ENCODE data around the gene ARHGEF9. TPM values are rescaled to one million over a fixed set of nuclear protein-coding genes. Genes with fewer than 3 reads are reported as not detected.

The ARHGEF9 gene
- total and polyA plus RNA-seq, 8 donors, result 7.6 to 103 (median 12.5) TPM

DNA sequence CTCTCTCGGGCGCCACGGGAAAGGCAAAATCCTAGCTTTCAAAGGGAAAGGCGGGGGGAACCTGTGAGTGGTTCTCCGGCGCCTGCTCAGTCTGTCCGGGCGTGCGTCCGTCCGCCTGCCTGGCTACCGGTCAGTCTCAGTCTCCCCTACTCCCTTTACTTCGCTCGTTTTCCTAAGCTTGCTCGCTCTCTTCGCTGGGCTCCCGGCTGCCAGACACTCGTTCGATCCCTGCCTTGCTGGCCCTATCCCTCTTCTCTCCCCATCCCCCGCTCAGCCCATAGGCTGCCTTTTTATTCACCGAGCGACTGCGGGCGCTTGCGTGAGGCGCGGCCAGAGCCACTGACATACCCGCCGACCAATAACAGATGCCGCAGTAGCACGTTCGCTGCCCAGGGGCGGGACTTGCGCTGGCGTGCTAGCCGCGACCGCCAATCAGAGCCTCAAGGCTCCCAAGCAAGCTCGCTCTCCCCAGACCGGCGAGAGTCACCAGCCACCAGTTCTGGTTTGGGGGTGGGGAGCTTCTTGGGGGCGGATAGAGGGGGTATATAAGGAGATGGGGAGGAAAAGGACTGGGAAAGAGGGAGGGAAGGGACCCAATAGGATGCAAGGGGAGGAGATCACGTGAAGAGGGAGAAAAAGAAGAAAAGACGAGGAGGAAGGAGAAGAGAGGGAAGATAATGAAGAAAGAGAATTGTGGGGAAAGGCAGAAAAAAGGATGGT lies 30.0 kb downstream of the ARHGEF9 start:
- Histone ChIP-seq H3K27ac (peak overlapping the region; percentile 89 to 95 (median 92)), H3K4me3 (peak overlapping the region; percentile 52 to 64 (median 56)), H3K4me1 (peaks cover 0 to 21% (median 14%) of the 10 kb centered on the region in 4 donors), H3K27me3 (no peaks in the 10 kb centered on the region), H3K36me3 (no peaks in the 10 kb centered on the region), H3K9me3 (no peaks in the 10 kb centered on the region)
- TF ChIP-seq POLR2AphosphoS5 (IDR thresholded peaks at IDR 0.05) (peak; percentile 18 to 81 (median 81)), POLR2A (IDR thresholded peaks at IDR 0.05) (peak in 2 of 4 donors; percentile 37 to 59), EP300 (IDR thresholded peaks at IDR 0.05) (no peak)
- TF ChIP-seq, protein P1, sequence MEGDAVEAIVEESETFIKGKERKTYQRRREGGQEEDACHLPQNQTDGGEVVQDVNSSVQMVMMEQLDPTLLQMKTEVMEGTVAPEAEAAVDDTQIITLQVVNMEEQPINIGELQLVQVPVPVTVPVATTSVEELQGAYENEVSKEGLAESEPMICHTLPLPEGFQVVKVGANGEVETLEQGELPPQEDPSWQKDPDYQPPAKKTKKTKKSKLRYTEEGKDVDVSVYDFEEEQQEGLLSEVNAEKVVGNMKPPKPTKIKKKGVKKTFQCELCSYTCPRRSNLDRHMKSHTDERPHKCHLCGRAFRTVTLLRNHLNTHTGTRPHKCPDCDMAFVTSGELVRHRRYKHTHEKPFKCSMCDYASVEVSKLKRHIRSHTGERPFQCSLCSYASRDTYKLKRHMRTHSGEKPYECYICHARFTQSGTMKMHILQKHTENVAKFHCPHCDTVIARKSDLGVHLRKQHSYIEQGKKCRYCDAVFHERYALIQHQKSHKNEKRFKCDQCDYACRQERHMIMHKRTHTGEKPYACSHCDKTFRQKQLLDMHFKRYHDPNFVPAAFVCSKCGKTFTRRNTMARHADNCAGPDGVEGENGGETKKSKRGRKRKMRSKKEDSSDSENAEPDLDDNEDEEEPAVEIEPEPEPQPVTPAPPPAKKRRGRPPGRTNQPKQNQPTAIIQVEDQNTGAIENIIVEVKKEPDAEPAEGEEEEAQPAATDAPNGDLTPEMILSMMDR (IDR thresholded peaks at IDR 0.05), result no peak
- intact Hi-C loops (cut with DNase I; ENCODE audit: low total_unique reads), result no loop called here
- 0 to 34% (median 4%) methylated on average over 35 to 44 of the region's 44 CpGs for WGBS, 5 donors
- peak; percentile 92 to 97 for DNase-seq

DNA sequence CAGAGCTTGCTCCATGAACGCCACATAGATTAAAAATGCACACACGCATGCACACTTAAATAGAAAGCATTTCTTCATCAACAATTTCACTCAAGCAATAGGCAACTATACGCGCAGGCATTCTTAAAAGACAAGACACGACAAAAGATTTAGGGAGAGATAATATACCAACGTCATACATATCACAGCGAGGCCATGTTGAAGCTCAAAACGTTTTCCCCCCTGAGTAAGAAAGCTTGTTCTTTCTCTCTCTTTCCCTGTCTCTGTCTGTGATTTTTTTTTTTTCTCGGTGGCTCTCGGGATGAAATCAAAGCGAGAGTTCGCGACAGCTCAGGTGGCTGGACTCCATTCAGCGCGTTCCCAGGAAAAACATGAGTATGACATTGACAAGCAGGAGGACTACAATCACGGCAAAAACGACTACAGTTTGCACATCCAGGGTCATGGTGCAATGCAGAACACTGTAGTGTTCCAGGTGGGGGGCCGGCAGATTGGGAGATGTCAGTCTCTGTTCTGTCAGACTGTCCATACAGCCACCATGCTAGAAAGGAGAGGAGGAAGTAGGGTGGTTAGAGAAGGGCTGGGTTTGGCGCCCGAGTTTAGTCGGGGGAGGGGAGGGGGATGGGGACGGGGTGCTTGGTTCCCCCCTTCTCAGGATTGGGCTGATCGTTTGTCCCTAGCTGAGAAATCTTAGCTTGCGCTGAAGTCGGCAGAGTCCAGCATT lies 30.7 kb downstream of the ARHGEF9 start:
- TF ChIP-seq POLR2A (IDR thresholded peaks at IDR 0.05), result no peak
- TF ChIP-seq, protein P1 (IDR thresholded peaks at IDR 0.05), result no peak
- intact Hi-C loops (cut with DNase I; ENCODE audit: low total_unique reads), result no loop called here
- H3K36me3 ChIP-seq, result no peaks in the 10 kb centered on the region
- no peaks in the 10 kb centered on the region for H3K9me3 ChIP-seq
- H3K4me3 ChIP-seq, result peak overlapping the region; percentile 52 to 64 (median 56)
- H3K27me3 ChIP-seq, result no peaks in the 10 kb centered on the region
- H3K27ac ChIP-seq, result peak overlapping the region; percentile 89 to 95 (median 92)
- peaks cover 0 to 24% (median 14%) of the 10 kb centered on the region in 4 donors for H3K4me1 ChIP-seq
- 0 to 32% (median 6%) methylated on average over 23 to 25 of the region's 25 CpGs for WGBS, 5 donors
- DNase-seq, result no peak

DNA sequence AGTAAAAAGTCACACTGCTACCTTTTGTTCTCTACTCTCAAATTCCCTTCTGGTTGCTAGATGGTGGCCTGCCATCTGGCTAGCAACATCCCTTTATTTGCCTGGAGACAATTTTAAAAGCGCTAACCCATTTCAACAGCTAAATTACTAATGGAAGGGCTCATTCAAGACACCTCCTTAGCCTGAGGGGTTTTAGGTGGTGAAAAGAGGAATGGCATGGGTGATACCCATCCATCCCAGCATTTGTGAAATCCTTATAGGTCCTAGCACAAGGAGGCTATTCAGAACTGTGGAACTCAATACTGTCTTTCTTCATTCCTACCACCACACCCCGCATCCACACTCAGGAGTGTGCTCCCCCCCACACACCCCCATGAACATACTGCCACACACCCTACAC lies 33.5 kb downstream of the ARHGEF9 start:
- Histone ChIP-seq H3K9me3 (no peaks in the 10 kb centered on the region), H3K4me3 (no peak overlapping the region), H3K27ac (no peak overlapping the region), H3K36me3 (no peaks in the 10 kb centered on the region), H3K4me1 (peaks cover 0 to 39% (median 20%) of the 10 kb centered on the region in 4 donors), H3K27me3 (no peaks in the 10 kb centered on the region)
- DNase-seq, result no peak
- intact Hi-C loops (cut with DNase I; ENCODE audit: low total_unique reads), result no loop called here
- TF ChIP-seq POLR2AphosphoS5 (IDR thresholded peaks at IDR 0.05), result no peak
- TF ChIP-seq, protein P1 (IDR thresholded peaks at IDR 0.05), result no peak
- no peak for TF ChIP-seq POLR2A (IDR thresholded peaks at IDR 0.05)
- no peak for TF ChIP-seq EP300 (IDR thresholded peaks at IDR 0.05)
- 77 to 91% (median 85%) methylated on average over 2 of the region's 2 CpGs for WGBS, 5 donors

DNA sequence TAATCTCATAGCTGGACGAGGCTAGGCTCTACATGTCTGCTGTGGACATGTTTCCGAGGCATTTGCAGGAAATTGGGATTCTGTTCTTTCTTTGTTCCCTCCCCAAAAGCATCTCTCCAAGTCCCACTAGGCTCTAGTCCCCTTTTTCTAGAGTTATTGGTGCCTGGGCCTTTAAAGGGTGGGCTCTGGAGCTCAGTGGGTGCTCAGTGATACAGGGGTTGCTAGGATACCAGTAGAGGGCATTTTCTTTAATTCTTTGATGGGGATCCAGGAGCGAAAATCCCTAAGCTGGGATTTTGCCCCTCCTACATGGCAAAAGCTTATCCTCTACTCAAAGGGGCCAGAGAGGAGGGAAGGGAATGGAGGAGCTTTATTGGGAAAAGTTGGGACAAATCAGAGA lies 34.2 kb downstream of the ARHGEF9 start:
- peak overlapping the region in 1 of 5 donors; percentile 11 for H3K27ac ChIP-seq
- TF ChIP-seq EP300 (IDR thresholded peaks at IDR 0.05) (no peak), POLR2A (IDR thresholded peaks at IDR 0.05) (no peak), POLR2AphosphoS5 (IDR thresholded peaks at IDR 0.05) (no peak)
- TF ChIP-seq, protein P1 (IDR thresholded peaks at IDR 0.05), result no peak
- 56 to 71% (median 69%) methylated on average over 3 of the region's 3 CpGs for WGBS, 5 donors

More for the DNA sequence above, 34.2 kb downstream of the ARHGEF9 start:
- no peak overlapping the region for H3K4me3 ChIP-seq
- no peaks in the 10 kb centered on the region for H3K36me3 ChIP-seq
- DNase-seq, result no peak
- peaks cover 0 to 39% (median 22%) of the 10 kb centered on the region in 4 donors for H3K4me1 ChIP-seq
- H3K27me3 ChIP-seq, result no peaks in the 10 kb centered on the region
- no peaks in the 10 kb centered on the region for H3K9me3 ChIP-seq
- intact Hi-C loops (cut with DNase I; ENCODE audit: low total_unique reads), result no loop called here

Data from stomach (tissue), 9 donors.